ENCODE results near the gene SAMD14.

SAMD14 gene

DNA sequence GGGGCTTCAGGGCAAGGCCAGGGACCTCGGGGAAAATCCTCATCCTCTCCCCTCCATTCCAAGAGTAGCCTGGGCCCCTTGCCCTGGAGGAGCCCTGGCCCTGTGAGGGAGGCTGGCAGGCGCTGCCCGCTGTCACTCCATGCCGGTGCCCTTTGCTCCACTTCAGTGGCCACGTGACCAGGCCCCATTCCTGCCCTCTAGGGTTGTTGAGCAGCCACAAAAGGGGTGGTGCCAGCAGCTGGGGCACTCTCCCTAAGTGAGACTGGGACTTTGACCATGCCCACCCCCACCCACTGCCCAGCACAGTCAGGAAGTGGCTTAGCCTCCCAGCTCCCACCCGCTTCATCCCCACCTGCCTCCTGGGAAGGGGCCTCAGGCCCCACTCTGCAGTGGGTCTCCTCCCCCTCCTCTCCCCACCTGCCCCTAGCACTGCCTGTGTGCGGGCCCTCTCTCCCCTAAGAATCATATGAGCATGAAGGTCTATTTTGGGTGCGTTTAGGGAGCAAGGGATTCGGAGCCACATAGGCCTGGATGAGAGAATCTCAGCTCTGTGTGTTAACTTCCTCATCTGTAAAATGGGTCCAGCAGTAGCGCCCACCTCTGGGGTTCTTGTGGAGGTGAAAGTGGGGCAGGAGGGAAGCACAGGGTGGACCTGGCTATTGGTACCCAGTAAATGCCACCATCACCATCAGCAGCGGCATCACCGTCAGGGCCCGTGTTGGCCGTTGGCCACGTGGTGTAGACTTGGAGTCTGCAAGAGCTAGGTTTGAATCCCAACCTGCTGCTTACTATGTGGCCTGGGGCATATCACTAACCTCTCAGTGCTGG lies 27.6 kb downstream of the SAMD14 start:
- Histone ChIP-seq H3K9me3 (ENCODE audit: control extremely low read depth in 1 of 5, control insufficient read depth in 4 of 5, insufficient read depth in 2 of 5, low read depth in 1 of 5, low read length in 4 of 5) (no peaks in the 10 kb centered on the region), H3K27me3 (replicated peaks in 2 of 5; ENCODE audit: control insufficient read depth in 4 of 5, insufficient read depth in 5 of 5, low read length in 4 of 5) (no peaks in the 10 kb centered on the region), H3K4me1 (ENCODE audit: control extremely low read depth in 1 of 4, control insufficient read depth in 4 of 4, insufficient read depth in 4 of 4, low read length in 3 of 4) (peaks cover 0 to 6% (median 0%) of the 10 kb centered on the region in 4 experiments), H3K27ac (ENCODE audit: insufficient read depth in 1 of 2, low read depth in 1 of 2, low read length in 2 of 2, poor library complexity in 1 of 2, severe bottlenecking in 2 of 2) (no peak overlapping the region), H3K4me3 (ENCODE audit: control insufficient read depth in 1 of 7, extremely low read depth in 1 of 7, insufficient read depth in 4 of 7, low read depth in 2 of 7, low read length in 6 of 7) (no peak overlapping the region), H3K36me3 (ENCODE audit: control insufficient read depth in 4 of 4, insufficient read depth in 4 of 4, low read length in 3 of 4) (peaks cover 5 to 59% (median 36%) of the 10 kb centered on the region in 4 experiments)
- CTCF ChIA-PET = interaction anchor here (0.6 to 1.4 kb wide), 5 partner anchors 15 to 67 kb away, joined by 3 to 5 read pairs (median 3); partner anchors contain the start of gene SAMD14
- 95% methylated on average over 14 of the region's 15 CpGs for WGBS (ENCODE audit: insufficient coverage)
- DNase-seq = no peak
- POLR2A ChIA-PET = no interaction called here

GRCh38 chr17:50101346-50102163 lies 28.4 kb downstream of the SAMD14 start:
- Histone ChIP-seq H3K27me3 (replicated peaks in 2 of 5; ENCODE audit: control insufficient read depth in 4 of 5, insufficient read depth in 5 of 5, low read length in 4 of 5) (no peaks in the 10 kb centered on the region), H3K4me3 (ENCODE audit: control insufficient read depth in 1 of 7, extremely low read depth in 1 of 7, insufficient read depth in 4 of 7, low read depth in 2 of 7, low read length in 6 of 7) (no peak overlapping the region), H3K36me3 (ENCODE audit: control insufficient read depth in 4 of 4, insufficient read depth in 4 of 4, low read length in 3 of 4) (peaks cover under 1 to 56% (median 32%) of the 10 kb centered on the region in 4 experiments), H3K9me3 (ENCODE audit: control extremely low read depth in 1 of 5, control insufficient read depth in 4 of 5, insufficient read depth in 2 of 5, low read depth in 1 of 5, low read length in 4 of 5) (no peaks in the 10 kb centered on the region), H3K27ac (ENCODE audit: insufficient read depth in 1 of 2, low read depth in 1 of 2, low read length in 2 of 2, poor library complexity in 1 of 2, severe bottlenecking in 2 of 2) (no peak overlapping the region), H3K4me1 (ENCODE audit: control extremely low read depth in 1 of 4, control insufficient read depth in 4 of 4, insufficient read depth in 4 of 4, low read length in 3 of 4) (peaks cover 0 to 6% (median 5%) of the 10 kb centered on the region in 4 experiments)
- no peak for DNase-seq
- 97% methylated on average over 16 of the region's 17 CpGs for WGBS (ENCODE audit: insufficient coverage)
- ChIA-PET CTCF (interaction anchor here (0.6 to 11.8 kb wide), 4 partner anchors 10 to 45 kb away, joined by 3 to 134 read pairs (median 4); no protein-coding TSS in a partner anchor), POLR2A (no interaction called here)

GRCh38 chr17:50100921-50101345 lies 29.0 kb downstream of the SAMD14 start:
- POLR2A ChIA-PET = no interaction called here
- no peak for DNase-seq
- H3K27ac ChIP-seq (ENCODE audit: insufficient read depth in 1 of 2, low read depth in 1 of 2, low read length in 2 of 2, poor library complexity in 1 of 2, severe bottlenecking in 2 of 2) = no peak overlapping the region
- no peak overlapping the region for H3K4me3 ChIP-seq (ENCODE audit: control insufficient read depth in 1 of 7, extremely low read depth in 1 of 7, insufficient read depth in 4 of 7, low read depth in 2 of 7, low read length in 6 of 7)
- CTCF ChIA-PET = interaction anchor here (2.0 to 11.8 kb wide), 2 partner anchors 10 to 13 kb away, joined by 5 to 134 read pairs; no protein-coding TSS in a partner anchor
- H3K27me3 ChIP-seq (replicated peaks in 2 of 5; ENCODE audit: control insufficient read depth in 4 of 5, insufficient read depth in 5 of 5, low read length in 4 of 5) = no peaks in the 10 kb centered on the region
- WGBS (ENCODE audit: insufficient coverage) = 98% methylated on average over 15 of the region's 15 CpGs
- peaks cover 0 to 11% (median 11%) of the 10 kb centered on the region in 4 experiments for H3K4me1 ChIP-seq (ENCODE audit: control extremely low read depth in 1 of 4, control insufficient read depth in 4 of 4, insufficient read depth in 4 of 4, low read length in 3 of 4)
- H3K9me3 ChIP-seq (ENCODE audit: control extremely low read depth in 1 of 5, control insufficient read depth in 4 of 5, insufficient read depth in 2 of 5, low read depth in 1 of 5, low read length in 4 of 5) = no peaks in the 10 kb centered on the region
- peaks cover 0 to 52% (median 29%) of the 10 kb centered on the region in 4 experiments for H3K36me3 ChIP-seq (ENCODE audit: control insufficient read depth in 4 of 4, insufficient read depth in 4 of 4, low read length in 3 of 4)

DNA sequence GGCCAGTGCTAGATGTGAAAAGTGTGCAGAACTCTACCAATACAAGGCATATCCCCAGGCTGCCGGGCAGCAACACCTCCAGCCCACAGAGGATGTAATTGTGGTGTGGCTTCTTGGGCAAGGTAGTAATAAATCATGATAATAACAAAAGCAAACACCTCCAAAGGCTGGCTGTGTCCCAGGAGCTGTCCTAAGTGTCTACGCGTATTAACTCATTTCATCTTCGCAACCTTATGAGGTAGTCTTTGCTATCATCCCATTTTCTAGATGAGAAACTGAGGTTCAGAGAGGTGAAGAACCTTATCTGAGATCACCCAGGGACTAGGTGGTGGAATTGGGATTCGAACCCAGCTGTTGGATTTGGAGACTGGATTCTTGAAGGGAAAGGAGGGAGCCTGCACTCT lies 29.5 kb downstream of the SAMD14 start:
- H3K27me3 ChIP-seq (replicated peaks in 2 of 5; ENCODE audit: control insufficient read depth in 4 of 5, insufficient read depth in 5 of 5, low read length in 4 of 5) = no peaks in the 10 kb centered on the region
- H3K4me1 ChIP-seq (ENCODE audit: control extremely low read depth in 1 of 4, control insufficient read depth in 4 of 4, insufficient read depth in 4 of 4, low read length in 3 of 4) = peaks cover 0 to 16% (median 15%) of the 10 kb centered on the region in 4 experiments
- 100% methylated on average over 1 of the region's 5 CpGs for WGBS (ENCODE audit: insufficient coverage)
- ChIA-PET POLR2A (no interaction called here), CTCF (interaction anchor here (1.0 to 11.8 kb wide), 4 partner anchors 9 to 61 kb away, joined by 3 to 134 read pairs (median 4); no protein-coding TSS in a partner anchor)
- H3K27ac ChIP-seq (ENCODE audit: insufficient read depth in 1 of 2, low read depth in 1 of 2, low read length in 2 of 2, poor library complexity in 1 of 2, severe bottlenecking in 2 of 2) = no peak overlapping the region
- no peak for DNase-seq
- H3K36me3 ChIP-seq (ENCODE audit: control insufficient read depth in 4 of 4, insufficient read depth in 4 of 4, low read length in 3 of 4) = peaks cover 0 to 47% (median 28%) of the 10 kb centered on the region in 4 experiments
- H3K4me3 ChIP-seq (ENCODE audit: control insufficient read depth in 1 of 7, extremely low read depth in 1 of 7, insufficient read depth in 4 of 7, low read depth in 2 of 7, low read length in 6 of 7) = no peak overlapping the region
- H3K9me3 ChIP-seq (ENCODE audit: control extremely low read depth in 1 of 5, control insufficient read depth in 4 of 5, insufficient read depth in 2 of 5, low read depth in 1 of 5, low read length in 4 of 5) = no peaks in the 10 kb centered on the region

GRCh38 chr17:50099003-50099402 lies 31.0 kb downstream of the SAMD14 start:
- POLR2A ChIA-PET = no interaction called here
- Histone ChIP-seq H3K27me3 (replicated peaks in 2 of 5; ENCODE audit: control insufficient read depth in 4 of 5, insufficient read depth in 5 of 5, low read length in 4 of 5) (no peaks in the 10 kb centered on the region), H3K4me1 (ENCODE audit: control extremely low read depth in 1 of 4, control insufficient read depth in 4 of 4, insufficient read depth in 4 of 4, low read length in 3 of 4) (peaks cover 0 to 24% (median 21%) of the 10 kb centered on the region in 4 experiments), H3K27ac (ENCODE audit: insufficient read depth in 1 of 2, low read depth in 1 of 2, low read length in 2 of 2, poor library complexity in 1 of 2, severe bottlenecking in 2 of 2) (no peak overlapping the region), H3K4me3 (ENCODE audit: control insufficient read depth in 1 of 7, extremely low read depth in 1 of 7, insufficient read depth in 4 of 7, low read depth in 2 of 7, low read length in 6 of 7) (no peak overlapping the region), H3K36me3 (ENCODE audit: control insufficient read depth in 4 of 4, insufficient read depth in 4 of 4, low read length in 3 of 4) (peaks cover 0 to 35% (median 26%) of the 10 kb centered on the region in 4 experiments), H3K9me3 (ENCODE audit: control extremely low read depth in 1 of 5, control insufficient read depth in 4 of 5, insufficient read depth in 2 of 5, low read depth in 1 of 5, low read length in 4 of 5) (no peaks in the 10 kb centered on the region)
- 100% methylated on average over 1 of the region's 5 CpGs for WGBS (ENCODE audit: insufficient coverage)
- CTCF ChIA-PET = interaction anchor here (1.5 to 11.8 kb wide), 2 partner anchors 15 to 63 kb away, joined by 4 to 134 read pairs; no protein-coding TSS in a partner anchor
- no peak for DNase-seq

GRCh38 chr17:50098583-50098982 lies 31.4 kb downstream of the SAMD14 start:
- Histone ChIP-seq H3K4me3 (ENCODE audit: control insufficient read depth in 1 of 7, extremely low read depth in 1 of 7, insufficient read depth in 4 of 7, low read depth in 2 of 7, low read length in 6 of 7) (no peak overlapping the region), H3K27me3 (replicated peaks in 2 of 5; ENCODE audit: control insufficient read depth in 4 of 5, insufficient read depth in 5 of 5, low read length in 4 of 5) (no peaks in the 10 kb centered on the region), H3K36me3 (ENCODE audit: control insufficient read depth in 4 of 4, insufficient read depth in 4 of 4, low read length in 3 of 4) (peaks cover 0 to 31% (median 26%) of the 10 kb centered on the region in 4 experiments), H3K27ac (ENCODE audit: insufficient read depth in 1 of 2, low read depth in 1 of 2, low read length in 2 of 2, poor library complexity in 1 of 2, severe bottlenecking in 2 of 2) (no peak overlapping the region), H3K9me3 (ENCODE audit: control extremely low read depth in 1 of 5, control insufficient read depth in 4 of 5, insufficient read depth in 2 of 5, low read depth in 1 of 5, low read length in 4 of 5) (no peaks in the 10 kb centered on the region), H3K4me1 (ENCODE audit: control extremely low read depth in 1 of 4, control insufficient read depth in 4 of 4, insufficient read depth in 4 of 4, low read length in 3 of 4) (peaks cover 0 to 24% (median 22%) of the 10 kb centered on the region in 4 experiments)
- DNase-seq = no peak
- 100% methylated on average over 1 of the region's 4 CpGs for WGBS (ENCODE audit: insufficient coverage)
- POLR2A ChIA-PET = interaction anchor here (0.5 kb wide), 1 partner anchor 202 kb away, joined by 4 read pairs; no protein-coding TSS in a partner anchor
- CTCF ChIA-PET = interaction anchor here (1.0 to 11.8 kb wide), 3 partner anchors 15 to 62 kb away, joined by 3 to 134 read pairs (median 5); no protein-coding TSS in a partner anchor
